SKM-1 (cell line): Measurements from ENCODE around the gene NKX2-3.
A peak's percentile ranks its signal among the peaks of the same experiment; 100 is the strongest.

Source experiments
- DNase-seq: peaks from one replicate; lab custom pipeline; 2025; ENCODE audit not compliant: unreplicated experiment; lab: John Stamatoyannopoulos, UW

Gene NKX2-3

GRCh38 chr10:99537989-99538917, 5.5 kb downstream of the NKX2-3 start:
- no peak for DNase-seq

GRCh38 chr10:99539120-99539519, 6.4 kb downstream of the NKX2-3 start:
- DNase-seq: no peak

GRCh38 chr10:99539820-99540219, 7.1 kb downstream of the NKX2-3 start:
- DNase-seq: no peak

GRCh38 chr10:99540306-99540656, 7.5 kb downstream of the NKX2-3 start:
- no peak for DNase-seq

- no peak for DNase-seq
Measured at GRCh38 chr10:99540657-99541531, 8.2 kb downstream of the NKX2-3 start.

- no peak for DNase-seq
Measured at GRCh38 chr10:99544322-99544721, 11.6 kb downstream of the NKX2-3 start.

- peak; percentile 42 for DNase-seq
Measured at GRCh38 chr10:99548041-99548530, 15.3 kb downstream of the NKX2-3 start.

GRCh38 chr10:99551158-99551557, 18.4 kb downstream of the NKX2-3 start:
- no peak for DNase-seq

- DNase-seq: no peak
Measured at GRCh38 chr10:99551616-99552015, 18.9 kb downstream of the NKX2-3 start.

GRCh38 chr10:99555371-99555770, 22.6 kb downstream of the NKX2-3 start:
- DNase-seq: no peak

- DNase-seq: no peak
Measured at GRCh38 chr10:99555825-99556523, 23.2 kb downstream of the NKX2-3 start.

GRCh38 chr10:99557044-99557443, 24.3 kb downstream of the NKX2-3 start:
- no peak for DNase-seq

GRCh38 chr10:99558708-99559107, 26.0 kb downstream of the NKX2-3 start:
- no peak for DNase-seq

GRCh38 chr10:99560277-99561126, 27.8 kb downstream of the NKX2-3 start:
- DNase-seq: peak; percentile 20

- DNase-seq: no peak
Measured at GRCh38 chr10:99562631-99563030, 29.9 kb downstream of the NKX2-3 start.

GRCh38 chr10:99564361-99564760, 31.6 kb downstream of the NKX2-3 start:
- DNase-seq: no peak

- DNase-seq: no peak
Measured at GRCh38 chr10:99565166-99565565, 32.4 kb downstream of the NKX2-3 start.

GRCh38 chr10:99569253-99569939, 36.7 kb downstream of the NKX2-3 start:
- no peak for DNase-seq

GRCh38 chr10:99569961-99570360, 37.2 kb downstream of the NKX2-3 start:
- DNase-seq: no peak

GRCh38 chr10:99571816-99572215, 39.1 kb downstream of the NKX2-3 start:
- no peak for DNase-seq
